Measurements from ENCODE around the gene CCDC175.

DNA sequence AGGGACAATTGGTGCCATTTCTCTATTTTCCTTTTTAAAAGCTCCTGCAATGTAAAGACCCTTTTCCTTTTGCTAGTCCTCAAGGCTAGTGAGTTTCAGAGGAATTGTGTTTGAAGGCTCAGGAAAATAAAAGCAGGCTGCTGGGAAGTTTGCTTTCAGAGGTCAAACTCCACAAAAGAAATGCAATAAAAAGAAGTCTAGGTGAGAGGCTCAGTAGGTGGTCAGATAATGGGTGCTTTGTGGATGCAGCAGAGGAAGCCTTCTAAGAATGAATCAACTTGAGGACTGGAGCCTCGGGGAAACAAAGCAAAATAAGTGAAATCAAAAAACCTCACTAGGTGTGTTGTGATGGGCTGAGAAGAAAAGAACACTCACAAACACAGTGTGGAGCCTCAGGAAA lies 10.3 kb downstream of the CCDC175 start:
- no peak for TF ChIP-seq POLR2A (IDR thresholded peaks at IDR 0.05; ENCODE audit: low read depth, low read length)
- TF ChIP-seq POLR2AphosphoS5 (IDR thresholded peaks at IDR 0.05; ENCODE audit: low read depth, low read length), result no peak
- TF ChIP-seq SPI1 (IDR thresholded peaks at IDR 0.05; ENCODE audit: low read depth, low read length), result no peak
- no peak for TF ChIP-seq TAF1 (IDR thresholded peaks at IDR 0.05; ENCODE audit: low read depth, low read length)
- no peak for TF ChIP-seq POU2F2 (IDR thresholded peaks at IDR 0.05; ENCODE audit: low read depth, low read length)
- no peak for TF ChIP-seq PAX5 (IDR thresholded peaks at IDR 0.05; ENCODE audit: insufficient read depth, low read length, severe bottlenecking)

Data from GM12891 (cell line).